HCT116 (cell line): ENCODE results near the gene CCNK. TPM values are rescaled to one million over a fixed set of nuclear protein-coding genes. Genes with fewer than 3 reads are reported as not detected.

Experiments
- ATAC-seq: fragments of 200-7000 bp; cut with Tn5 transposase; 2 replicates; pipeline ENCODE4 v1.9.1; 2020; ENCODE audit warnings: mild to moderate bottlenecking, moderate library complexity
- BruUV-seq: library from RNA; stranded (reverse); fragments of 400-500 nt; replicated peaks from 2 replicates; lab custom pipeline; 2021; lab: Mats Ljungman, UMichigan
- CTCF ChIA-PET: fragments of 300-600 bp; sonication (Branson Sonifier 250); formaldehyde crosslinking; loops from one replicate; lab custom pipeline; 2021; ENCODE audit warnings: antibody characterized with exemption; lab: Charles Lee
- POLR2A ChIA-PET: fragments of 300-600, 350-600 bp; sonication (Branson Sonifier 250); formaldehyde crosslinking; loops from one replicate; lab custom pipeline; 2021; ENCODE audit warnings: antibody characterized with exemption; lab: Charles Lee
- RAD21 ChIA-PET, 2 experiments: fragments of 300-600 bp; sonication (Branson Sonifier 250); formaldehyde crosslinking; loops; one replicate each; lab custom pipeline; 2023; ENCODE audit warnings: low total read pairs in 2 of 2; ENCODE audit not compliant: uncharacterized antibody in 2 of 2, unreplicated experiment in 2 of 2, low non-redundant PET in 1 of 2; lab: Charles Lee
- DNase-seq: peaks from one replicate; pipeline ENCODE4 v3.0.0-alpha.2; 2010; ENCODE audit warnings: low read depth, low spot score
- H2AFZ ChIP-seq: fragments of 200-600 bp; shearing (Covaris generic), sonication (generic); 2 replicates; pipeline ENCODE4 v1.6.1; 2017; ENCODE audit warnings: low read depth, mixed run types, mixed read lengths, antibody characterized with exemption, low read length; ENCODE audit not compliant: poor library complexity, severe bottlenecking
- H3K27ac ChIP-seq: 2 replicates; pipeline ENCODE4 v1.5.1; 2012; ENCODE audit warnings: low read depth, low read length
- H3K27me3 ChIP-seq: fragments of 200-600 bp; sonication (generic); 2 replicates; pipeline ENCODE4 v1.6.1; 2016; ENCODE audit warnings: mixed run types, low read length, mixed read lengths; ENCODE audit not compliant: insufficient read depth
- H3K36me3 ChIP-seq, 2 experiments: fragments of 200-500 bp in 1 of 2; fragments of 200-600 bp in 1 of 2; sonication (Bioruptor generic) in 1 of 2; sonication (generic) in 1 of 2; 2 replicates each; pipeline versions ENCODE4 v1.5.1 to v1.6.1; 2014 to 2016; ENCODE audit warnings: low read length in 2 of 2, inconsistent platforms in 1 of 2, mixed read lengths in 1 of 2, mixed run types in 1 of 2; ENCODE audit not compliant: insufficient read depth in 2 of 2, control insufficient read depth in 1 of 2
- H3K4me1 ChIP-seq, 2 experiments: fragments of 200-600 bp in 1 of 2; sonication (generic) in 1 of 2; 2 replicates each; pipeline versions ENCODE4 v1.5.1 to v1.6.1; 2012 to 2017; ENCODE audit warnings: low read length in 2 of 2, inconsistent platforms in 1 of 2, mild to moderate bottlenecking in 1 of 2, mixed read lengths in 1 of 2, mixed run types in 1 of 2, moderate library complexity in 1 of 2; ENCODE audit not compliant: insufficient read depth in 2 of 2, control insufficient read depth in 1 of 2
- H3K4me2 ChIP-seq: fragments of 200-600 bp; sonication (generic); 2 replicates; pipeline ENCODE4 v1.6.1; 2017; ENCODE audit warnings: mixed run types, low read length, mixed read lengths
- H3K4me3 ChIP-seq, 2 experiments: fragments of 200-600 bp in 1 of 2; sonication (generic) in 1 of 2; replicated peaks in 1 of 2; 2 replicates each; pipeline ENCODE4 v1.5.1; 2011 to 2016; ENCODE audit warnings: low read length in 2 of 2, control low read depth in 1 of 2, low read depth in 1 of 2, mild to moderate bottlenecking in 1 of 2, mixed read lengths in 1 of 2, mixed run types in 1 of 2
- H3K79me2 ChIP-seq: fragments of 200-600 bp; sonication (generic); 2 replicates; pipeline ENCODE4 v1.6.1; 2017; ENCODE audit warnings: mild to moderate bottlenecking, mixed run types, low read length, moderate library complexity, mixed read lengths; ENCODE audit not compliant: insufficient read depth
- H3K9ac ChIP-seq: fragments of 200-600 bp; sonication (generic); 2 replicates; pipeline ENCODE4 v1.6.1; 2016; ENCODE audit warnings: low read length, mixed read lengths
- H3K9me2 ChIP-seq: fragments of 200-600 bp; sonication (generic), shearing (Covaris generic); 2 replicates; pipeline ENCODE4 v1.6.1; 2017; ENCODE audit warnings: mixed run types, mild to moderate bottlenecking, moderate library complexity; ENCODE audit not compliant: insufficient read depth
- H3K9me3 ChIP-seq, 2 experiments: fragments of 200-500 bp in 1 of 2; fragments of 200-600 bp in 1 of 2; sonication (Bioruptor generic) in 1 of 2; sonication (generic) in 1 of 2; 2 replicates each; pipeline ENCODE4 v1.6.1; 2014 to 2017; ENCODE audit warnings: low read length in 2 of 2, mixed read lengths in 2 of 2, inconsistent platforms in 1 of 2, low read depth in 1 of 2, mild to moderate bottlenecking in 1 of 2, mixed run types in 1 of 2, moderate library complexity in 1 of 2; ENCODE audit not compliant: control insufficient read depth in 1 of 2, insufficient read depth in 1 of 2
- H4K20me1 ChIP-seq: fragments of 200-600 bp; sonication (generic), shearing (Covaris generic); 2 replicates; pipeline ENCODE4 v1.6.1; 2017; ENCODE audit warnings: mixed run types, mild to moderate bottlenecking, moderate library complexity; ENCODE audit not compliant: insufficient read depth
- CBX3 ChIP-seq: IDR thresholded peaks from 2 replicates; pipeline ENCODE4 v1.6.1; 2012; ENCODE audit warnings: low read depth
- EGR1 ChIP-seq: IDR thresholded peaks from 2 replicates; pipeline ENCODE4 v1.6.1; 2012; ENCODE audit warnings: low read depth
- ELF1 ChIP-seq: IDR thresholded peaks from 2 replicates; pipeline ENCODE4 v1.6.1; 2012; ENCODE audit warnings: low read depth, borderline replicate concordance
- EZH2 ChIP-seq: fragments of 200-600 bp; sonication (generic); IDR thresholded peaks from 2 replicates; pipeline ENCODE4 v1.6.1; 2017; ENCODE audit warnings: antibody characterized with exemption, mixed run types
- EZH2phosphoT487 ChIP-seq: fragments of 200-600 bp; IDR thresholded peaks from 2 replicates; pipeline ENCODE4 v1.6.1; 2018; ENCODE audit warnings: antibody characterized with exemption, borderline replicate concordance
- FOSL1 ChIP-seq: IDR thresholded peaks from 2 replicates; pipeline ENCODE4 v1.6.1; 2012; ENCODE audit warnings: low read depth
- POLR2AphosphoS5 ChIP-seq: IDR thresholded peaks from 2 replicates; pipeline ENCODE4 v1.6.1; 2011; ENCODE audit warnings: mild to moderate bottlenecking, low read depth, low read length, moderate library complexity
- RAD21 ChIP-seq: IDR thresholded peaks from 2 replicates; pipeline ENCODE4 v1.6.1; 2012; ENCODE audit warnings: low read depth, mild to moderate bottlenecking
- SIN3A ChIP-seq: IDR thresholded peaks from 2 replicates; pipeline ENCODE4 v1.6.1; 2012; ENCODE audit warnings: low read depth
- SP1 ChIP-seq: IDR thresholded peaks from 2 replicates; pipeline ENCODE4 v1.6.1; 2012; ENCODE audit warnings: low read depth
- SRF ChIP-seq: IDR thresholded peaks from 2 replicates; pipeline ENCODE4 v1.6.1; 2012; ENCODE audit warnings: low read depth
- ZFX ChIP-seq: fragments of 450-650 bp; IDR thresholded peaks from 2 replicates; pipeline ENCODE4 v1.6.1; 2017
- ZNF274 ChIP-seq: fragments of 200-500 bp; sonication (Bioruptor generic); IDR thresholded peaks from 2 replicates; pipeline ENCODE4 v1.6.1; 2014; ENCODE audit warnings: mild to moderate bottlenecking, low read depth, low read length, inconsistent platforms
- intact Hi-C: fragments of 100-400 bp; cut with micrococcal nuclease; formaldehyde crosslinking; loops from 2 replicates; pipeline ENCODE4 v1.10.0; 2022
- total RNA-seq: library from RNA; stranded (reverse); gene quantifications from one replicate; pipeline ENCODE4 v1.2.1, GENCODE V29; 2021; ENCODE audit not compliant: unreplicated experiment
- TF ChIP-seq, protein P1 (sequence below): IDR thresholded peaks from 2 replicates; pipeline ENCODE4 v1.6.1; 2012
- TF ChIP-seq, protein P2 (sequence below): IDR thresholded peaks from 2 replicates; pipeline ENCODE4 v1.6.1; 2011; ENCODE audit warnings: mild to moderate bottlenecking, low read length, moderate library complexity; ENCODE audit not compliant: insufficient replicate concordance; ENCODE audit errors: extremely low read depth
- TF ChIP-seq, protein P3 (sequence below): IDR thresholded peaks from 2 replicates; pipeline ENCODE4 v1.6.1; 2012
- TF ChIP-seq, protein P4 (sequence below): IDR thresholded peaks from 2 replicates; pipeline ENCODE4 v1.6.1; 2012; ENCODE audit warnings: low read depth
- TF ChIP-seq, protein P5 (sequence below), 3 experiments: fragments of 200-600 bp in 1 of 3; sonication (generic) in 1 of 3; IDR thresholded peaks in 2 of 3; conservative IDR thresholded peaks in 1 of 3; 2 replicates each; pipeline ENCODE4 v1.5.1; 2012 to 2017; ENCODE audit warnings: low read depth in 2 of 3, low read length in 2 of 3, antibody characterized with exemption in 1 of 3, borderline replicate concordance in 1 of 3, control low read depth in 1 of 3, mild to moderate bottlenecking in 1 of 3, mixed read lengths in 1 of 3, mixed run types in 1 of 3, moderate library complexity in 1 of 3; ENCODE audit not compliant: insufficient read depth in 1 of 3

Gene CCNK
- total RNA-seq, 1 experiment from 2014 or later = 68.2 TPM

DNA sequence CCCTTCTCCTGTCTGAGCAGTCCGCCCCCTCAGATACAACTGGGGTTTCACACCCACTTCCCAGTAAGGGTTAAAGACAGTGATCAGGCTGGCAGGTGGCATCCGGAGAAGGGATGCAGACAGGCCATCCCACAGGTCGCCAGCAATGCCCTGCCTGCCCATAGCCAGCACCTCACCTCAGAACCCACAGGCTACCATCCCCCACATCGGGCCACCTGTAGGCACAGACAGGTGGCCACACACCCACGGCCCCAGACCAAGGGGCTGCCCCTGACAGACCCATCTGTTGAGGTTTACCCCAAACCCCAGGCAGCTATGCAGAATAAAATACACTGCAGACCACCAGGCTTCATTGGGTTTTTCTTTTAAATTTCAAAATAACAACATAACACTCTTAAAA lies 57.5 kb downstream of the CCNK start:
- Histone ChIP-seq H3K4me2 (peak overlapping the region; percentile 61), H3K9me2 (no peaks in the 10 kb centered on the region), H3K9ac (no peak overlapping the region), H2AFZ (no peak overlapping the region), H3K4me1 (peaks cover 18 to 35% of the 10 kb centered on the region in 2 experiments), H3K27ac (no peak overlapping the region), H3K27me3 (no peaks in the 10 kb centered on the region), H4K20me1 (no peaks in the 10 kb centered on the region), H3K36me3 (no peaks in the 10 kb centered on the region), H3K4me3 (no peak overlapping the region), H3K79me2 (peaks cover 35% of the 10 kb centered on the region), H3K9me3 (no peaks in the 10 kb centered on the region)
- CTCF ChIA-PET = no interaction called here
- TF ChIP-seq CBX3 = no peak
- no peak for TF ChIP-seq SIN3A
- TF ChIP-seq EZH2 = no peak
- TF ChIP-seq EZH2phosphoT487 = no peak
- no peak for TF ChIP-seq FOSL1
- TF ChIP-seq, protein P1, sequence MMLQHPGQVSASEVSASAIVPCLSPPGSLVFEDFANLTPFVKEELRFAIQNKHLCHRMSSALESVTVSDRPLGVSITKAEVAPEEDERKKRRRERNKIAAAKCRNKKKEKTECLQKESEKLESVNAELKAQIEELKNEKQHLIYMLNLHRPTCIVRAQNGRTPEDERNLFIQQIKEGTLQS = no peak
- TF ChIP-seq SRF = no peak
- no peak for TF ChIP-seq ELF1
- no peak for TF ChIP-seq SP1
- TF ChIP-seq, protein P2, sequence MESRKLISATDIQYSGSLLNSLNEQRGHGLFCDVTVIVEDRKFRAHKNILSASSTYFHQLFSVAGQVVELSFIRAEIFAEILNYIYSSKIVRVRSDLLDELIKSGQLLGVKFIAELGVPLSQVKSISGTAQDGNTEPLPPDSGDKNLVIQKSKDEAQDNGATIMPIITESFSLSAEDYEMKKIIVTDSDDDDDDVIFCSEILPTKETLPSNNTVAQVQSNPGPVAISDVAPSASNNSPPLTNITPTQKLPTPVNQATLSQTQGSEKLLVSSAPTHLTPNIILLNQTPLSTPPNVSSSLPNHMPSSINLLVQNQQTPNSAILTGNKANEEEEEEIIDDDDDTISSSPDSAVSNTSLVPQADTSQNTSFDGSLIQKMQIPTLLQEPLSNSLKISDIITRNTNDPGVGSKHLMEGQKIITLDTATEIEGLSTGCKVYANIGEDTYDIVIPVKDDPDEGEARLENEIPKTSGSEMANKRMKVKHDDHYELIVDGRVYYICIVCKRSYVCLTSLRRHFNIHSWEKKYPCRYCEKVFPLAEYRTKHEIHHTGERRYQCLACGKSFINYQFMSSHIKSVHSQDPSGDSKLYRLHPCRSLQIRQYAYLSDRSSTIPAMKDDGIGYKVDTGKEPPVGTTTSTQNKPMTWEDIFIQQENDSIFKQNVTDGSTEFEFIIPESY = no peak
- TF ChIP-seq EGR1 = no peak
- TF ChIP-seq ZNF274 = no peak
- TF ChIP-seq, protein P3, sequence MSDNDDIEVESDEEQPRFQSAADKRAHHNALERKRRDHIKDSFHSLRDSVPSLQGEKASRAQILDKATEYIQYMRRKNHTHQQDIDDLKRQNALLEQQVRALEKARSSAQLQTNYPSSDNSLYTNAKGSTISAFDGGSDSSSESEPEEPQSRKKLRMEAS = no peak
- no peak for TF ChIP-seq ZFX
- no peak for TF ChIP-seq POLR2AphosphoS5
- TF ChIP-seq, protein P4, sequence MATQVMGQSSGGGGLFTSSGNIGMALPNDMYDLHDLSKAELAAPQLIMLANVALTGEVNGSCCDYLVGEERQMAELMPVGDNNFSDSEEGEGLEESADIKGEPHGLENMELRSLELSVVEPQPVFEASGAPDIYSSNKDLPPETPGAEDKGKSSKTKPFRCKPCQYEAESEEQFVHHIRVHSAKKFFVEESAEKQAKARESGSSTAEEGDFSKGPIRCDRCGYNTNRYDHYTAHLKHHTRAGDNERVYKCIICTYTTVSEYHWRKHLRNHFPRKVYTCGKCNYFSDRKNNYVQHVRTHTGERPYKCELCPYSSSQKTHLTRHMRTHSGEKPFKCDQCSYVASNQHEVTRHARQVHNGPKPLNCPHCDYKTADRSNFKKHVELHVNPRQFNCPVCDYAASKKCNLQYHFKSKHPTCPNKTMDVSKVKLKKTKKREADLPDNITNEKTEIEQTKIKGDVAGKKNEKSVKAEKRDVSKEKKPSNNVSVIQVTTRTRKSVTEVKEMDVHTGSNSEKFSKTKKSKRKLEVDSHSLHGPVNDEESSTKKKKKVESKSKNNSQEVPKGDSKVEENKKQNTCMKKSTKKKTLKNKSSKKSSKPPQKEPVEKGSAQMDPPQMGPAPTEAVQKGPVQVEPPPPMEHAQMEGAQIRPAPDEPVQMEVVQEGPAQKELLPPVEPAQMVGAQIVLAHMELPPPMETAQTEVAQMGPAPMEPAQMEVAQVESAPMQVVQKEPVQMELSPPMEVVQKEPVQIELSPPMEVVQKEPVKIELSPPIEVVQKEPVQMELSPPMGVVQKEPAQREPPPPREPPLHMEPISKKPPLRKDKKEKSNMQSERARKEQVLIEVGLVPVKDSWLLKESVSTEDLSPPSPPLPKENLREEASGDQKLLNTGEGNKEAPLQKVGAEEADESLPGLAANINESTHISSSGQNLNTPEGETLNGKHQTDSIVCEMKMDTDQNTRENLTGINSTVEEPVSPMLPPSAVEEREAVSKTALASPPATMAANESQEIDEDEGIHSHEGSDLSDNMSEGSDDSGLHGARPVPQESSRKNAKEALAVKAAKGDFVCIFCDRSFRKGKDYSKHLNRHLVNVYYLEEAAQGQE = no peak
- TF ChIP-seq RAD21 = no peak
- TF ChIP-seq, protein P5, sequence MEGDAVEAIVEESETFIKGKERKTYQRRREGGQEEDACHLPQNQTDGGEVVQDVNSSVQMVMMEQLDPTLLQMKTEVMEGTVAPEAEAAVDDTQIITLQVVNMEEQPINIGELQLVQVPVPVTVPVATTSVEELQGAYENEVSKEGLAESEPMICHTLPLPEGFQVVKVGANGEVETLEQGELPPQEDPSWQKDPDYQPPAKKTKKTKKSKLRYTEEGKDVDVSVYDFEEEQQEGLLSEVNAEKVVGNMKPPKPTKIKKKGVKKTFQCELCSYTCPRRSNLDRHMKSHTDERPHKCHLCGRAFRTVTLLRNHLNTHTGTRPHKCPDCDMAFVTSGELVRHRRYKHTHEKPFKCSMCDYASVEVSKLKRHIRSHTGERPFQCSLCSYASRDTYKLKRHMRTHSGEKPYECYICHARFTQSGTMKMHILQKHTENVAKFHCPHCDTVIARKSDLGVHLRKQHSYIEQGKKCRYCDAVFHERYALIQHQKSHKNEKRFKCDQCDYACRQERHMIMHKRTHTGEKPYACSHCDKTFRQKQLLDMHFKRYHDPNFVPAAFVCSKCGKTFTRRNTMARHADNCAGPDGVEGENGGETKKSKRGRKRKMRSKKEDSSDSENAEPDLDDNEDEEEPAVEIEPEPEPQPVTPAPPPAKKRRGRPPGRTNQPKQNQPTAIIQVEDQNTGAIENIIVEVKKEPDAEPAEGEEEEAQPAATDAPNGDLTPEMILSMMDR (IDR thresholded peaks at IDR 0.05 in 2 of 3, conservative IDR thresholded peaks at IDR 0.05 in 1 of 3; ENCODE audit: borderline replicate concordance in 1 of 3, insufficient read depth in 1 of 3, low read depth in 2 of 3, low read length in 2 of 3) = no peak
- ATAC-seq (no peak), DNase-seq (no peak)
- RAD21 ChIA-PET = no interaction called here
- no TSS peak for BruUV-seq
- intact Hi-C loops = no loop called here
- POLR2A ChIA-PET = no interaction called here
